IMR-90 (cell line): ENCODE measurements around the gene FANCD2OS. TPM values are rescaled to one million over a fixed set of nuclear protein-coding genes. Genes with fewer than 3 reads are reported as not detected.

Experiments
- ATAC-seq: fragments of 200-7000 bp; cut with Tn5 transposase; 2 replicates; pipeline ENCODE4 v1.9.1; 2020; ENCODE audit warnings: low read depth, mild to moderate bottlenecking, moderate library complexity
- BruUV-seq: library from RNA; stranded (reverse); fragments of 400-500 nt; replicated peaks from 2 replicates; lab custom pipeline; 2021; lab: Mats Ljungman, UMichigan
- CTCF ChIA-PET: fragments of 300-600 bp; formaldehyde crosslinking; extraction: SDS; loops from one replicate; lab custom pipeline; 2021; ENCODE audit warnings: antibody characterized with exemption; lab: Yijun Ruan, JAX
- POLR2A ChIA-PET: fragments of 300-600 bp; sonication (Branson Sonifier 250); formaldehyde crosslinking; loops from one replicate; lab custom pipeline; 2022; ENCODE audit warnings: antibody characterized with exemption; ENCODE audit not compliant: unreplicated experiment; lab: Charles Lee
- DNase-seq: peaks from one replicate; pipeline ENCODE4 v3.0.0; 2013
- H2AFZ ChIP-seq: replicated peaks from 2 replicates; pipeline ENCODE3; 2013; ENCODE audit warnings: low read length, mild to moderate bottlenecking; ENCODE audit not compliant: poor library complexity
- H2AK5ac ChIP-seq: 2 replicates; pipeline ENCODE4 v1.6.1; 2013; ENCODE audit warnings: low read depth, low read length, inconsistent platforms
- H2AK9ac ChIP-seq: replicated peaks from 2 replicates; pipeline ENCODE3; 2013; ENCODE audit warnings: mild to moderate bottlenecking, low read depth, low read length, moderate library complexity; ENCODE audit not compliant: poor library complexity
- H2BK120ac ChIP-seq: 2 replicates; pipeline ENCODE4 v1.6.1; 2013; ENCODE audit warnings: low read depth, low read length, inconsistent platforms
- H2BK15ac ChIP-seq: 3 replicates; pipeline ENCODE4 v1.6.1; 2013; ENCODE audit warnings: low read depth, low read length, inconsistent platforms
- H2BK20ac ChIP-seq: 2 replicates; pipeline ENCODE4 v1.6.1; 2013; ENCODE audit warnings: low read depth, mild to moderate bottlenecking, inconsistent platforms, low read length, moderate library complexity
- H2BK5ac ChIP-seq: 2 replicates; pipeline ENCODE4 v1.6.1; 2013; ENCODE audit warnings: mild to moderate bottlenecking, low read depth, low read length, inconsistent platforms; ENCODE audit not compliant: poor library complexity, severe bottlenecking
- H3K14ac ChIP-seq: replicated peaks from 2 replicates; pipeline ENCODE4 v1.6.1; 2013; ENCODE audit warnings: low read depth, low read length, inconsistent platforms
- H3K18ac ChIP-seq: 2 replicates; pipeline ENCODE4 v1.6.1; 2013; ENCODE audit warnings: low read depth, low read length, control low read depth
- H3K23ac ChIP-seq: 2 replicates; pipeline ENCODE4 v1.6.1; 2013; ENCODE audit warnings: low read depth, low read length, inconsistent platforms
- H3K27ac ChIP-seq: 2 replicates; pipeline ENCODE4 v1.5.1; 2013; ENCODE audit warnings: mild to moderate bottlenecking, control low read depth, low read length; ENCODE audit not compliant: insufficient read depth
- H3K27me3 ChIP-seq: 2 replicates; pipeline ENCODE4 v1.6.1; 2013; ENCODE audit warnings: low read length; ENCODE audit not compliant: control insufficient read depth, insufficient read depth
- H3K36me3 ChIP-seq: 2 replicates; pipeline ENCODE4 v1.6.1; 2013; ENCODE audit warnings: low read length, mixed read lengths; ENCODE audit not compliant: control insufficient read depth, insufficient read depth
- H3K4ac ChIP-seq: 2 replicates; pipeline ENCODE4 v1.6.1; 2013; ENCODE audit warnings: low read depth, low read length, inconsistent platforms
- H3K4me1 ChIP-seq: 2 replicates; pipeline ENCODE4 v1.6.1; 2013; ENCODE audit warnings: low read length, mixed read lengths; ENCODE audit not compliant: control insufficient read depth, insufficient read depth
- H3K4me2 ChIP-seq: 2 replicates; pipeline ENCODE4 v1.6.1; 2013; ENCODE audit warnings: low read depth, mild to moderate bottlenecking, control low read depth, low read length, moderate library complexity
- H3K4me3 ChIP-seq: 2 replicates; pipeline ENCODE4 v1.5.1; 2013; ENCODE audit warnings: low read depth, mild to moderate bottlenecking, control low read depth, low read length, moderate library complexity; ENCODE audit not compliant: insufficient read depth
- H3K56ac ChIP-seq: 2 replicates; pipeline ENCODE4 v1.6.1; 2013; ENCODE audit warnings: low read length, inconsistent platforms; ENCODE audit not compliant: insufficient read depth; ENCODE audit errors: extremely low read depth
- H3K79me1 ChIP-seq, 2 experiments: 2 replicates each; pipeline ENCODE4 v1.6.1; 2013; ENCODE audit warnings: low read length in 2 of 2, inconsistent platforms in 1 of 2, low read depth in 1 of 2
- H3K9ac ChIP-seq: 2 replicates; pipeline ENCODE4 v1.6.1; 2013; ENCODE audit warnings: low read depth, low read length, control low read depth
- H3K9me1 ChIP-seq: 2 replicates; pipeline ENCODE4 v1.6.1; 2013; ENCODE audit warnings: low read length, inconsistent platforms; ENCODE audit not compliant: insufficient read depth
- H3K9me3 ChIP-seq: 2 replicates; pipeline ENCODE4 v1.6.1; 2013; ENCODE audit warnings: low read length; ENCODE audit not compliant: control insufficient read depth, insufficient read depth
- H4K20me1 ChIP-seq: 2 replicates; pipeline ENCODE4 v1.6.1; 2013; ENCODE audit warnings: low read length, inconsistent platforms; ENCODE audit not compliant: insufficient read depth
- H4K5ac ChIP-seq: 2 replicates; pipeline ENCODE4 v1.6.1; 2013; ENCODE audit warnings: mild to moderate bottlenecking, low read depth, low read length, control low read depth
- H4K8ac ChIP-seq, 2 experiments: 2 replicates each; pipeline ENCODE4 v1.6.1; 2013; ENCODE audit warnings: low read depth in 2 of 2, low read length in 2 of 2, control low read depth in 1 of 2, inconsistent platforms in 1 of 2
- H4K91ac ChIP-seq: 2 replicates; pipeline ENCODE4 v1.6.1; 2013; ENCODE audit warnings: low read depth, low read length, inconsistent platforms; ENCODE audit not compliant: insufficient read depth
- BHLHE40 ChIP-seq: fragments of 150-350 bp; IDR thresholded peaks from 2 replicates; pipeline ENCODE4 v1.6.1; 2016; ENCODE audit warnings: mild to moderate bottlenecking, low read depth, low read length
- ELK1 ChIP-seq: fragments of 150-350 bp; IDR thresholded peaks from 2 replicates; pipeline ENCODE4 v1.6.1; 2016; ENCODE audit warnings: low read depth, mild to moderate bottlenecking, low read length, moderate library complexity, borderline replicate concordance
- MXI1 ChIP-seq: IDR thresholded peaks from 2 replicates; pipeline ENCODE4 v1.6.1; 2012; ENCODE audit warnings: low read depth, mild to moderate bottlenecking, low read length, moderate library complexity, borderline replicate concordance
- RAD21 ChIP-seq: IDR thresholded peaks from 2 replicates; pipeline ENCODE4 v1.6.1; 2012; ENCODE audit warnings: low read length, improper control_type of control experiment
- WGBS, 2 experiments: methylation state at CpG; one replicate each; pipeline versions ENCODE4 v1.1.5 to v1.1.7; 2013; ENCODE audit warnings: missing lambda C conversion rate in 2 of 2; ENCODE audit not compliant: insufficient read length in 1 of 2; ENCODE audit errors: extremely low coverage in 2 of 2; 5-methylcytosine and 5-hydroxymethylcytosine counted together
- dilution Hi-C: fragments of 300-500 bp; cut with HindIII; formaldehyde crosslinking; loops from one replicate; pipeline ENCODE4 v1.14.3; 2018; ENCODE audit warnings: low sequenced_read_pairs; ENCODE audit not compliant: unreplicated experiment
- in situ Hi-C: fragments of 300-500 bp; cut with MboI; formaldehyde crosslinking; loops from 3 replicates; pipeline ENCODE4 v1.14.3; 2019; ENCODE audit warnings: low sequenced_read_pairs, inconsistent platforms, mixed read lengths
- intact Hi-C: fragments of 100-400 bp; cut with micrococcal nuclease; formaldehyde crosslinking; loops from 2 replicates; pipeline ENCODE4 v1.10.0; 2022
- polyA plus RNA-seq, 3 experiments: library from polyadenylated mRNA; depleted of rRNA; stranded (reverse); fragments of >200 nt; gene quantifications; 2 replicates each; pipeline ENCODE4 v1.2.3, GENCODE V29; 2012; ENCODE audit warnings: low replicate concordance in 1 of 3
- total RNA-seq: library from RNA; depleted of rRNA; stranded (reverse); fragments of >200 nt; gene quantifications from 2 replicates; pipeline ENCODE4 v1.2.3, GENCODE V29; 2012
- TF ChIP-seq, protein P1 (sequence below): conservative IDR thresholded peaks from 2 replicates; pipeline ENCODE4 v1.5.1; 2012; ENCODE audit warnings: mild to moderate bottlenecking, low read depth, low read length, improper control_type of control experiment

Gene FANCD2OS
- total and polyA plus RNA-seq, 2 of the 4 experiments (the other 2 are of a cell fraction) = not detected

GRCh38 chr3:10136426-10137005 lies 28.5 kb upstream of the FANCD2OS start:
- in situ Hi-C loops = no loop called here

More at GRCh38 chr3:10136426-10137005, 28.5 kb upstream of the FANCD2OS start:
- no peak for TF ChIP-seq ELK1
- TF ChIP-seq MXI1 = no peak
- TF ChIP-seq BHLHE40 = no peak
- TF ChIP-seq, protein P1, sequence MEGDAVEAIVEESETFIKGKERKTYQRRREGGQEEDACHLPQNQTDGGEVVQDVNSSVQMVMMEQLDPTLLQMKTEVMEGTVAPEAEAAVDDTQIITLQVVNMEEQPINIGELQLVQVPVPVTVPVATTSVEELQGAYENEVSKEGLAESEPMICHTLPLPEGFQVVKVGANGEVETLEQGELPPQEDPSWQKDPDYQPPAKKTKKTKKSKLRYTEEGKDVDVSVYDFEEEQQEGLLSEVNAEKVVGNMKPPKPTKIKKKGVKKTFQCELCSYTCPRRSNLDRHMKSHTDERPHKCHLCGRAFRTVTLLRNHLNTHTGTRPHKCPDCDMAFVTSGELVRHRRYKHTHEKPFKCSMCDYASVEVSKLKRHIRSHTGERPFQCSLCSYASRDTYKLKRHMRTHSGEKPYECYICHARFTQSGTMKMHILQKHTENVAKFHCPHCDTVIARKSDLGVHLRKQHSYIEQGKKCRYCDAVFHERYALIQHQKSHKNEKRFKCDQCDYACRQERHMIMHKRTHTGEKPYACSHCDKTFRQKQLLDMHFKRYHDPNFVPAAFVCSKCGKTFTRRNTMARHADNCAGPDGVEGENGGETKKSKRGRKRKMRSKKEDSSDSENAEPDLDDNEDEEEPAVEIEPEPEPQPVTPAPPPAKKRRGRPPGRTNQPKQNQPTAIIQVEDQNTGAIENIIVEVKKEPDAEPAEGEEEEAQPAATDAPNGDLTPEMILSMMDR = no peak
- TF ChIP-seq RAD21 = no peak
- no peak for DNase-seq
- ATAC-seq = no peak
- H3K14ac ChIP-seq = no peak overlapping the region
- H4K5ac ChIP-seq = no peak overlapping the region
- H3K23ac ChIP-seq = no peak overlapping the region
- no peak overlapping the region for H3K18ac ChIP-seq
- no peak overlapping the region for H3K4me2 ChIP-seq
- dilution Hi-C loops (no loop called here), intact Hi-C loops (no loop called here)
- H3K9ac ChIP-seq = no peak overlapping the region
- H4K20me1 ChIP-seq = no peaks in the 10 kb centered on the region; the same call in 1 of the 2 replicates
- no peak overlapping the region for H2BK5ac ChIP-seq
- no peak overlapping the region for H3K56ac ChIP-seq
- no peak overlapping the region for H2AK5ac ChIP-seq
- no peak overlapping the region for H3K4me3 ChIP-seq
- H2BK15ac ChIP-seq = no peak overlapping the region
- no peak overlapping the region for H4K91ac ChIP-seq
- no peak overlapping the region for H3K27ac ChIP-seq
- H3K9me1 ChIP-seq = no peaks in the 10 kb centered on the region
- H3K27me3 ChIP-seq = no peaks in the 10 kb centered on the region
- no peak overlapping the region for H2AFZ ChIP-seq
- H3K4me1 ChIP-seq = no peaks in the 10 kb centered on the region
- ChIA-PET CTCF (no interaction called here), POLR2A (no interaction called here)
- H2AK9ac ChIP-seq = no peak overlapping the region
- 52% methylated on average over 2 of the region's 25 CpGs; no CpG with 5 or more reads in 1 of the 2 experiments for whole genome bisulfite sequencing, 2 experiments
- H3K4ac ChIP-seq = no peak overlapping the region
- H2BK120ac ChIP-seq = no peak overlapping the region
- H4K8ac ChIP-seq = no peak overlapping the region
- no peaks in the 10 kb centered on the region for H3K9me3 ChIP-seq
- BruUV-seq = no TSS peak
- no peaks in the 10 kb centered on the region for H3K36me3 ChIP-seq
- H3K79me1 ChIP-seq = 0 out of 4 replicates have a peak, but pooled peaks cover 0 to 4% of the 10 kb centered on the region in 2 experiments
- H2BK20ac ChIP-seq = no peak overlapping the region
